Measurements from ENCODE around the gene ANKRD36C. TPM values are rescaled to one million over a fixed set of nuclear protein-coding genes. Genes with fewer than 3 reads are reported as not detected.
"Not testable (repeated sequence)": the region's sequence is repeated elsewhere in the genome, so short reads cannot be mapped to it uniquely, and the experiment has no call there.

ANKRD36C gene
- total RNA-seq, 1 donor from 2014 or later, result 43.5 TPM

- not testable (repeated sequence) for H3K27ac Mint-ChIP-seq (ENCODE audit: unreplicated experiment); H3K4me3 Mint-ChIP-seq
These were observed 60.9 kb downstream of the ANKRD36C start for GRCh38 chr2:95930740-95931139.

GRCh38 chr2:95917007-95917406 is 74.6 kb downstream of the ANKRD36C start:
- not testable (repeated sequence) for H3K27me3 Mint-ChIP-seq (ENCODE audit: low read depth); H3K4me1 Mint-ChIP-seq; DNase-seq (ENCODE audit: low read depth, low spot score); H3K36me3 Mint-ChIP-seq (ENCODE audit: low read depth); H3K9me3 Mint-ChIP-seq; H3K4me3 Mint-ChIP-seq; H3K27ac Mint-ChIP-seq (ENCODE audit: unreplicated experiment)

More at GRCh38 chr2:95930740-95931139, 60.9 kb downstream of the ANKRD36C start:
- H3K4me1 Mint-ChIP-seq; H3K9me3 Mint-ChIP-seq; DNase-seq (ENCODE audit: low read depth, low spot score); H3K27me3 Mint-ChIP-seq (ENCODE audit: low read depth): not testable (repeated sequence)
- peaks cover 25% of the 10 kb centered on the region for H3K36me3 Mint-ChIP-seq (ENCODE audit: low read depth)

GRCh38 chr2:95915131-95915530 is 76.5 kb downstream of the ANKRD36C start:
- H3K4me3 Mint-ChIP-seq; DNase-seq (ENCODE audit: low read depth, low spot score); H3K27ac Mint-ChIP-seq (ENCODE audit: unreplicated experiment); H3K27me3 Mint-ChIP-seq (ENCODE audit: low read depth); H3K36me3 Mint-ChIP-seq (ENCODE audit: low read depth); H3K4me1 Mint-ChIP-seq; H3K9me3 Mint-ChIP-seq: not testable (repeated sequence)

GRCh38 chr2:95911431-95911830 is 80.2 kb downstream of the ANKRD36C start:
- not testable (repeated sequence) for H3K27ac Mint-ChIP-seq (ENCODE audit: unreplicated experiment); H3K27me3 Mint-ChIP-seq (ENCODE audit: low read depth); DNase-seq (ENCODE audit: low read depth, low spot score); H3K36me3 Mint-ChIP-seq (ENCODE audit: low read depth); H3K9me3 Mint-ChIP-seq; H3K4me3 Mint-ChIP-seq; H3K4me1 Mint-ChIP-seq

GRCh38 chr2:95894443-95894842 is 97.2 kb downstream of the ANKRD36C start:
- not testable (repeated sequence) for H3K4me1 Mint-ChIP-seq; H3K9me3 Mint-ChIP-seq; H3K4me3 Mint-ChIP-seq; H3K36me3 Mint-ChIP-seq (ENCODE audit: low read depth); DNase-seq (ENCODE audit: low read depth, low spot score); H3K27ac Mint-ChIP-seq (ENCODE audit: unreplicated experiment); H3K27me3 Mint-ChIP-seq (ENCODE audit: low read depth)

- not testable (repeated sequence) for H3K9me3 Mint-ChIP-seq; H3K27me3 Mint-ChIP-seq (ENCODE audit: low read depth); H3K4me1 Mint-ChIP-seq; H3K4me3 Mint-ChIP-seq; DNase-seq (ENCODE audit: low read depth, low spot score); H3K27ac Mint-ChIP-seq (ENCODE audit: unreplicated experiment)
- H3K36me3 Mint-ChIP-seq (ENCODE audit: low read depth), result peaks cover 12% of the 10 kb centered on the region
These were observed 123.7 kb downstream of the ANKRD36C start for GRCh38 chr2:95867929-95868328.

- H3K36me3 Mint-ChIP-seq (ENCODE audit: low read depth), result peaks cover 12% of the 10 kb centered on the region
- not testable (repeated sequence) for H3K4me3 Mint-ChIP-seq; H3K27ac Mint-ChIP-seq (ENCODE audit: unreplicated experiment); H3K9me3 Mint-ChIP-seq; DNase-seq (ENCODE audit: low read depth, low spot score); H3K27me3 Mint-ChIP-seq (ENCODE audit: low read depth); H3K4me1 Mint-ChIP-seq
These were observed 124.5 kb downstream of the ANKRD36C start for GRCh38 chr2:95867047-95867677.

GRCh38 chr2:95862121-95862520 is 129.5 kb downstream of the ANKRD36C start:
- not testable (repeated sequence) for H3K27me3 Mint-ChIP-seq (ENCODE audit: low read depth); H3K4me3 Mint-ChIP-seq; H3K36me3 Mint-ChIP-seq (ENCODE audit: low read depth); H3K4me1 Mint-ChIP-seq; DNase-seq (ENCODE audit: low read depth, low spot score); H3K27ac Mint-ChIP-seq (ENCODE audit: unreplicated experiment); H3K9me3 Mint-ChIP-seq

GRCh38 chr2:95836151-95836550 is 155.5 kb downstream of the ANKRD36C start:
- H3K27me3 Mint-ChIP-seq (ENCODE audit: low read depth), result no peaks in the 10 kb centered on the region
- H3K36me3 Mint-ChIP-seq (ENCODE audit: low read depth), result peaks cover 40% of the 10 kb centered on the region
- DNase-seq (ENCODE audit: low read depth, low spot score), result no peak
- no peak for TF ChIP-seq CTCF (conservative IDR thresholded peaks at IDR 0.05)
- no peaks in the 10 kb centered on the region for H3K4me1 Mint-ChIP-seq
- H3K4me3 Mint-ChIP-seq, result no peak overlapping the region
- peaks cover 8% of the 10 kb centered on the region for H3K9me3 Mint-ChIP-seq
- no peak overlapping the region for H3K27ac Mint-ChIP-seq (ENCODE audit: unreplicated experiment)

- not testable (repeated sequence) for H3K27me3 Mint-ChIP-seq (ENCODE audit: low read depth); H3K27ac Mint-ChIP-seq (ENCODE audit: unreplicated experiment); H3K4me3 Mint-ChIP-seq; DNase-seq (ENCODE audit: low read depth, low spot score); H3K4me1 Mint-ChIP-seq
- Mint-ChIP-seq H3K36me3 (ENCODE audit: low read depth) (peaks cover 54% of the 10 kb centered on the region), H3K9me3 (peaks cover 11% of the 10 kb centered on the region)
These were observed 157.3 kb downstream of the ANKRD36C start for GRCh38 chr2:95834077-95835013.

- H3K27ac Mint-ChIP-seq (ENCODE audit: unreplicated experiment); H3K27me3 Mint-ChIP-seq (ENCODE audit: low read depth); DNase-seq (ENCODE audit: low read depth, low spot score); H3K4me3 Mint-ChIP-seq; H3K4me1 Mint-ChIP-seq: not testable (repeated sequence)
- Mint-ChIP-seq H3K9me3 (peaks cover 25% of the 10 kb centered on the region), H3K36me3 (ENCODE audit: low read depth) (peaks cover 55% of the 10 kb centered on the region)
These were observed 167.4 kb downstream of the ANKRD36C start for GRCh38 chr2:95824218-95824617.

- H3K4me1 Mint-ChIP-seq; H3K27ac Mint-ChIP-seq (ENCODE audit: unreplicated experiment); H3K4me3 Mint-ChIP-seq; H3K27me3 Mint-ChIP-seq (ENCODE audit: low read depth); DNase-seq (ENCODE audit: low read depth, low spot score): not testable (repeated sequence)
- Mint-ChIP-seq H3K9me3 (peaks cover 35% of the 10 kb centered on the region), H3K36me3 (ENCODE audit: low read depth) (peaks cover 62% of the 10 kb centered on the region)
These were observed 174.1 kb downstream of the ANKRD36C start for GRCh38 chr2:95817521-95817920.

All from neural crest cell (in vitro differentiated cells).